ENCODE measurements around the gene GRB10.

GRB10 gene

GRCh38 chr7:50612704-50613103, 170.0 kb downstream of the GRB10 start:
- no peak for DNase-seq (ENCODE audit: low spot score)

DNA sequence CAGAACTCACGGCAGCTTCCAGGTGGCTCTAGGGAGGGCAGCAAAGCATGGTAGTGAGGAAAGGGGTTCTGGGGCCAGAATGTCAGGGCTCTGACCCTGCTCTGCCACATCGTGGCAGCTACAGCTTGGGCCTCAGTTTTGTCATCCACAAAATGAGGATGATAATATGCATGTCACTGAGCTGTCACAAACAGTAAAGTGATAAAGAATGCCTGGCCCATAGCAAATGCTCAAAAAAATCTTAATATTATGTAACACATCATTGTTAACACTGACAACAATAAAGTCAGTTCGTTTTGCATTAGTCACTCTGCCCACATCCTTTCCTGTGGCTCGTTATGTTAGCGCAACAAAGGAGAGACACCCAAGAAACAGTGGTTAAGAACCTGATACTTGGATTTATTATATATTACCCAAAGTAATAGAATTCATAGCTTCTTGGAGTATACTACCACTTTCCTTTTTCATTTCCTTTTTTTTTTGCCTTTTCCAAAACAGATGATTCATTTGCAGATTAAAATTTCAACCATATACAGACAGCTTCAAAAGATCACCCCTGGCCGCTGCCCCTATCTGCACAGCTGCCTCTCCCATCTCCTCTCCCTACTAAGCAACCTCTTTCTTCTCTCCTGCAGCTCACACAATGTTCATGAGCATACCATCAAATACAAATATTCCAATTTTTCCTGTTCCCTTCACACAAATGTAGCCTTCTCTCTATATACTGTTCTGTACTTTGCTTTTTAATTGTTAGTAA, 172.0 kb downstream of the GRB10 start:
- DNase-seq (ENCODE audit: low spot score), result no peak

DNA sequence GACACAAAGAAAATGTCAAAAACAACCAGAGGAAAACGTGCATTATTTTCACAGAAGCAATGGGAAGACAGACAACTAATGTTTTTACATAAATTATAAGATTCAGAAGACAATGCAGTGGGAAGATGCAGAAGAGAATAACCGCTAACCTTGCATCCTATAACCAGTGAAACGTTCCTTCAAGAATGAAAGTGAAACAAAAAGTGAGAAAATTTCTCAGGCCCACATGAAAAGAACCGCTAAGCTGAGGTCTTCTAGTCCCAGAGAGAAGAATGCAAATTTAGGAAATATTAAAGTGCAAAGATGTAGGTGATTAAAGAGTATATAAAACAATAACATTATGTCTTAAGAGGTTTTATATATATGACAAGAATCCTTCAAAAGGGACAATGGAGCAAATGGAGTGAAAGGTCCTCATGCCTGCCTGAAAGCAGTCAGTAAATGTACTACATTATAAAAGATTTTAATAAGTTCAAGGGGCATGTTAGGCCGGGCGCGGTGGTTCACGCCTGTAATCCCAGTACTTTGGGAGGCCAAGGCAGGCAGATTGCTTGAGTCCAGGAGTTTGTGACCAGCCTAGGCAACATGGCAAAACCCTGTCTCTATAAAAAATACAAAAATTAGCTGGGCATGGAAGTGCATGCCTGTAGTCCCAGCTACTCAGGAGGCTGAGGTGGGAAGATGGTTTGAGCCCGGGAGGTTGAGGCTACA, 174.3 kb downstream of the GRB10 start:
- no peak for DNase-seq (ENCODE audit: low spot score)

DNA sequence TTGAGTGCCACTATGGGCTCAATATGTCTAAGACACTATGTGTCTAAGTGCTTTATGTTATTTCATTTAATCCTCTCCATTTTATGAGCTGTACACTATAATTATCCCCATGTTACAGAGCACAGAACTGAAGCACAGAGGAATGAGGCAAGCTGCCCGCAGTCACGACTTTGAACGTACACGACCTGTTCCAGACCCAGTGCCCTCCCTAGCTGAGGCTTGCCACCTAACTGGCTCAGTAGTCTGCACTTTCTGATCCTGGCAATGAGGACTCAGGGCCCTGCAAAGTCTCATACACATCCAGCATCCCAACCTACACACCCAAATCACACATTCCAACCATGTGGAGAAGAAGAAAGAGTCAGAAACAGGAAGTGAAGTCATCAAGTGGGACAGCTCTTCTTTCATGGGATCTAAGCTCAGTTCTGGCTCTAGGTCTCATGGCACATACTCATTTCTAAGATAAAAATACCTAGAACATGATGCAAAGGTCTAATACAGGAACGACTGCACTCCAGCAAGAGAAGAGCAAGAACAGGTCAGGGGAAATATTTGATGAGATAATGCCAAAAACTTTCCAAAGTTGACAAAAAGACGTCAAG, 175.1 kb downstream of the GRB10 start:
- DNase-seq (ENCODE audit: low spot score), result no peak

GRCh38 chr7:50605059-50605458, 177.6 kb downstream of the GRB10 start:
- DNase-seq (ENCODE audit: low spot score), result no peak

- no peak for DNase-seq (ENCODE audit: low spot score)
These were observed 179.4 kb downstream of the GRB10 start for GRCh38 chr7:50603287-50603686.

DNA sequence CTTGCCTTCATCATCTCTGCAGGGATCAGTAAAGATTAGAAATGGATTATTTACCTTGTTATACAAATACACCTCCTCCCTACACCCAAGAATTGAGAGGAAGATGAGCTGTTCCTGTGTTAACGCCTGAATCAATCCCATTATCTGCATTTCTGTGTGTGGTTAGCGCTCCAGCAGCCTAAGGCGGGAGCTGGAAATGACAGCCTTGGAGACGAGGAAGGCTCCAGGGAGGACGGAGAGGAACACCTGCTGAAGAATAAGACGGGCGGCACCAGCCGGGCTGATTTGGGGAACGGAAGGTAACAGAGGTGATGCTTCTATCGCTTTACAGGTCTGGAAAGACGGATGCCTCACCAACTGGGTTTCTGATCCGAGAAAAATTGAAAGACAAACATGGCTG, 183.3 kb downstream of the GRB10 start:
- DNase-seq (ENCODE audit: low spot score), result no peak

GRCh38 chr7:50598460-50599343, 184.0 kb downstream of the GRB10 start:
- DNase-seq (ENCODE audit: low spot score), result no peak

DNA sequence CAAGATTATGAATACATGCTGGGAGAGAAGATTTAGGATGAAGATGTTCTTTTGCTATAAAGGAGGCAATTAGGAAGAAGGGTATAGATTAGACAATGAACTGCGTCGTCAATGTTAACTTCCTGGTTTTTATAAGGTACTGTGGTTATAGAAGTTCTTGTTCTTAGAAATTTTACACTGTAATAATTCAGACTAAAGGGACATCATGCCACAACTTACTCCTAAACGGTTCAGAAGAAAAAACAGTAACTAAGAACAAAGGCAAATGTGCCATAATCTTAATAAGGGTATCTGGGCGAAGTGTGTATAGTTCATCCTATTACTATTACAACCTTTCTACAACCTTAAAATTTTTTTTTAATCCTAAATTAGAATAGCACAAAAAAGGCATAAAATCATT, 186.2 kb downstream of the GRB10 start:
- DNase-seq (ENCODE audit: low spot score), result no peak

- DNase-seq (ENCODE audit: low spot score), result peak; percentile 29
These were observed 187.1 kb downstream of the GRB10 start for GRCh38 chr7:50595491-50596102.

DNA sequence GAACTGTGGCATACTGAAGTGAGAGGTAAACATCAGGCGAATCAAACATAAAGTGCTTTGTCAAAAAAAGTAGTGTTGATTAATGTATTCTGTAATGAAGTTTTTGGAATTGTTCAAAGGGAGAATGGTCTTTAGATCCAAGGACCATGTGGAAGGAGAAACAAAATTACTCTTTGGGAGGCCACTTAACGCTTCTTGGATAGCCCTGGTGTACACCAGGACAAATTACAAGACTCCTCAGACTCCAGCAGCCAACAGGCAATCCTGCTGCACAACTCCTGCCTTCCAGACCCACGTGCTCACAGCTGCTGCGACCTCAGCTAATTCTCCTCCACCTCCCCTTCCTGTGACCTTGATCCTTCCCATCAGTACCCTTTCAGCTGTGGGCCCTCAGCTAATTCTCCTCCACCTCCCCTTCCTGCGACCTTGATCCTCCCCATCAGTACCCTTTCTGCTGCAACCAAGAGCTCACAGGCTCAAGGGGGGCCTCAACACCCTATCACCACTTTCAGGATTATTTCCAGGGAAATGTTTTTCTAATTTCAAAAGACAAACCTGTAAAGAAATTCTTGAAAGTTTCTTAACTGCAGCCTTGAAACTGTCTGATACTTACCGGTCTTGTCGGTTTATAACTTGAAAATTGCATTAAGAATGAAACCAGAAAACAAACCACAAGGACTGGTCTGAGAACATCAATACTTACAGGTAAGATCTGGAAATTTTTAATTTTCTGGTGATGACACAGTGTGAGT, 187.8 kb downstream of the GRB10 start:
- DNase-seq (ENCODE audit: low spot score), result no peak

- no peak for DNase-seq (ENCODE audit: low spot score)
These were observed 188.6 kb downstream of the GRB10 start for GRCh38 chr7:50594136-50594535.

GRCh38 chr7:50592940-50593339, 189.8 kb downstream of the GRB10 start:
- no peak for DNase-seq (ENCODE audit: low spot score)

DNA sequence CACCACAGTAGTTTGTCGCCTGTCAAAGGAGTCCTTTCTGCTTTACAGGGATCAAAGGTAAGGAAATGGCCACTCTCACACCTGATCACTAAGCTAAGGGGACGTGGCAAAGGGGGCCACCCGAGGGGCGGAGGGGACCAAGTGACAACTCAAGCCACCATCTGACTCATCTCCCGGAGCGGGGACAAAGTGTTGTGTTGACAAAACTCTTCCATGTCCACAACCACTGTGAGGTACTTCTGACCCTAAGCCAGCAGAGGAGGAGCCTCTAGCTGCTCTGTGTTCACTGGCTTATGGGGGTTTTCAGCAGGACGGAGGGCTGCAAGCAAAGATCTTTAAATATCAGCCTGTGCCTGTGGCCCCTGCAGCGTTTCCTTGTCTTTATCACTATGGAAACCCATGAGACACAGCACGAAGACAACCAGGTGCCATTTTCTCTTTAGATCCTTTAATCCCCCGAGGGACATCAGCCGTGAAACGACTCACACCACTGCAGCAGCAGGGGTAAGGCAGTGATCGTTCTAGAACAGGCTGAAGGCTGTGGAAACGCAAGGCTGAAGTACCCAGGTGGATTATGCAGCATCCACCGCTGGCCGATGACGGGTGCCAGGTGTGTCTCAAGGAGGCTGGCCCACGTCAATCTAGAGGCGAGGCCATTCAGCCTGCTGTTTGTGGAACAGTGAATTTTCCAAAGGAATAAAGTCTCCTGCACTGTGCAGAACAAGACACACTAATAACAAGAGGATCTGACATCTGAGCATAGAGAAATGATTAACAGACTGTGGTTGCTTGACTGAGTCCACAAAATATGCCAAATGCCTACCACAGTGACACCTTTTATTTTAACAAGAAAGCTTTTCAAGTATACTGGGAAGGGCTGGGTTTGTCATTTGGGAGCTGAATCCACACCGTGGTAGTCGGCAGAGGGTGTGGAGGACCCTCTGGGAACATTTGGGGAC, 190.9 kb downstream of the GRB10 start:
- DNase-seq (ENCODE audit: low spot score), result no peak

GRCh38 chr7:50591098-50591479, 191.6 kb downstream of the GRB10 start:
- DNase-seq (ENCODE audit: low spot score), result no peak

GRCh38 chr7:50590535-50590934, 192.2 kb downstream of the GRB10 start:
- no peak for DNase-seq (ENCODE audit: low spot score)

DNA sequence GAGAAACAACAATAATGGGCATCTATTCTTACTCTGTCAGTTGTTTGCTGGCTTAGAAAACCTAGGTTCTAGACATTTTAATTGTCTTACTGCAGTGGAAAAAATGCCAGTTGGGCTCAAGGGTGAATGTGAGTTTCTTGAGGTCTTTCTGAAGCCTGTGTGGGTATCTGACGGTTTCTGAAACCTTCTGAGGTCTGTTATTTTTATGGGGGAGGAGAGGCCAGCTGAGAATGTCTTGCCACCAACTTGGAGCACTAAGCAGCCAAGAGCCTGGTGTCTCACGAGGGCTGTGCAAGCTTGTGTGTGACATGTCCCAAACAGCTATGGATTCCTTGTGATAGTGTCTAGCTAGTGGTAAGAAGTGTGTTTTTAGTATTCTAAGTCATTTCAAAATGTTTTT, 193.3 kb downstream of the GRB10 start:
- DNase-seq (ENCODE audit: low spot score), result no peak

GRCh38 chr7:50588937-50589336, 193.8 kb downstream of the GRB10 start:
- no peak for DNase-seq (ENCODE audit: low spot score)

GRCh38 chr7:50587737-50588136, 195.0 kb downstream of the GRB10 start:
- no peak for DNase-seq (ENCODE audit: low spot score)

Measured in SK-N-DZ (cell line).